ENCODE data around the gene LIPC.

GRCh38 chr15:58582160-58582559 lies 150.4 kb downstream of the LIPC start:
- TF ChIP-seq CTCF (optimal IDR thresholded peaks at IDR 0.05 in 1 of 3, IDR thresholded peaks at IDR 0.05 in 1 of 3, conservative IDR thresholded peaks at IDR 0.05 in 1 of 3; ENCODE audit: extremely low read depth in 1 of 3, insufficient read depth in 2 of 3, low read length in 3 of 3), result no peak
- TF ChIP-seq EZH2 (IDR thresholded peaks at IDR 0.05; ENCODE audit: low read length), result no peak
